Measurements from ENCODE around the gene GTF2H3.

Gene GTF2H3

GRCh38 chr12:123645380-123645779 is 11.8 kb downstream of the GTF2H3 start:
- no peak for DNase-seq (ENCODE audit: low read depth, low spot score)

GRCh38 chr12:123645878-123646277 is 12.2 kb downstream of the GTF2H3 start:
- no peak for DNase-seq (ENCODE audit: low read depth, low spot score)

GRCh38 chr12:123648401-123648800 is 14.8 kb downstream of the GTF2H3 start:
- DNase-seq (ENCODE audit: low read depth, low spot score): no peak

GRCh38 chr12:123654129-123654701 is 20.6 kb downstream of the GTF2H3 start:
- no peak for DNase-seq (ENCODE audit: low read depth, low spot score)

GRCh38 chr12:123655420-123655819 is 21.8 kb downstream of the GTF2H3 start:
- no peak for DNase-seq (ENCODE audit: low read depth, low spot score)

- no peak for DNase-seq (ENCODE audit: low read depth, low spot score)
Observed at GRCh38 chr12:123656392-123656791, 22.8 kb downstream of the GTF2H3 start.

- DNase-seq (ENCODE audit: low read depth, low spot score): no peak
Observed at GRCh38 chr12:123657211-123657610, 23.6 kb downstream of the GTF2H3 start.

GRCh38 chr12:123659996-123660727 is 26.5 kb downstream of the GTF2H3 start:
- DNase-seq (ENCODE audit: low read depth, low spot score): no peak

- DNase-seq (ENCODE audit: low read depth, low spot score): no peak
Observed at GRCh38 chr12:123667771-123668170, 34.1 kb downstream of the GTF2H3 start.

- peak; percentile 68 for DNase-seq (ENCODE audit: low read depth, low spot score)
Observed at GRCh38 chr12:123670882-123671728, 37.5 kb downstream of the GTF2H3 start, which contains the start of gene TCTN2. TSS of gene TCTN2 (plus strand) at chr12:123671113. CDS start at chr12:123671241, 128 bp downstream.

GRCh38 chr12:123671876-123672275 is 38.2 kb downstream of the GTF2H3 start:
- no peak for DNase-seq (ENCODE audit: low read depth, low spot score)

GRCh38 chr12:123675436-123675835 is 41.8 kb downstream of the GTF2H3 start:
- DNase-seq (ENCODE audit: low read depth, low spot score): no peak

GRCh38 chr12:123676616-123677320 is 43.1 kb downstream of the GTF2H3 start:
- DNase-seq (ENCODE audit: low read depth, low spot score): no peak

- DNase-seq (ENCODE audit: low read depth, low spot score): no peak
Observed at GRCh38 chr12:123678981-123679380, 45.4 kb downstream of the GTF2H3 start.

GRCh38 chr12:123681605-123682004 is 48.0 kb downstream of the GTF2H3 start:
- DNase-seq (ENCODE audit: low read depth, low spot score): no peak

GRCh38 chr12:123683964-123684363 is 50.3 kb downstream of the GTF2H3 start:
- no peak for DNase-seq (ENCODE audit: low read depth, low spot score)

- no peak for DNase-seq (ENCODE audit: low read depth, low spot score)
Observed at GRCh38 chr12:123686636-123687190, 53.1 kb downstream of the GTF2H3 start.

- DNase-seq (ENCODE audit: low read depth, low spot score): no peak
Observed at GRCh38 chr12:123690191-123690840, 56.7 kb downstream of the GTF2H3 start.

- DNase-seq (ENCODE audit: low read depth, low spot score): no peak
Observed at GRCh38 chr12:123696207-123696606, 62.6 kb downstream of the GTF2H3 start.

GRCh38 chr12:123696646-123697045 is 63.0 kb downstream of the GTF2H3 start:
- no peak for DNase-seq (ENCODE audit: low read depth, low spot score)

GRCh38 chr12:123705935-123706334 is 72.3 kb downstream of the GTF2H3 start:
- DNase-seq (ENCODE audit: low read depth, low spot score): no peak
